DOHH2 (cell line): Measurements from ENCODE around the gene FLT3LG.
A peak's percentile ranks its signal among the peaks of the same experiment; 100 is the strongest.

ENCODE experiments used
- H3F3A ChIP-seq: fragments of 200-600 bp; sonication (generic), shearing (Covaris generic); 2 replicates; pipeline ENCODE4 v1.6.0; 2016; ENCODE audit warnings: antibody characterized with exemption, mild to moderate bottlenecking; ENCODE audit not compliant: control insufficient read depth, insufficient read depth
- H3K27ac ChIP-seq: fragments of 200-600 bp; sonication (generic); 2 replicates; pipeline ENCODE4 v1.5.1; 2014; ENCODE audit warnings: low read depth, mild to moderate bottlenecking, low read length, moderate library complexity
- H3K27me3 ChIP-seq: fragments of 200-600 bp; sonication (generic); 2 replicates; pipeline ENCODE4 v1.6.1; 2014; ENCODE audit warnings: mild to moderate bottlenecking, low read length, mixed read lengths; ENCODE audit not compliant: control insufficient read depth
- H3K36me3 ChIP-seq: fragments of 200-600 bp; sonication (generic); 2 replicates; pipeline ENCODE4 v1.6.1; 2014; ENCODE audit warnings: mild to moderate bottlenecking, low read length, moderate library complexity, mixed read lengths; ENCODE audit not compliant: control insufficient read depth
- H3K4me1 ChIP-seq: fragments of 200-600 bp; sonication (generic); 2 replicates; pipeline ENCODE4 v1.6.1; 2014; ENCODE audit warnings: mild to moderate bottlenecking, low read length, mixed read lengths; ENCODE audit not compliant: control insufficient read depth
- H3K4me2 ChIP-seq: fragments of 200-600 bp; sonication (generic); 2 replicates; pipeline ENCODE4 v1.6.0; 2014; ENCODE audit warnings: mild to moderate bottlenecking, low read length, moderate library complexity
- H3K4me3 ChIP-seq: fragments of 200-600 bp; sonication (generic); 2 replicates; pipeline ENCODE4 v1.5.1; 2014; ENCODE audit warnings: mild to moderate bottlenecking, low read length, mixed read lengths
- H3K79me2 ChIP-seq: fragments of 200-600 bp; sonication (generic); 2 replicates; pipeline ENCODE4 v1.6.1; 2014; ENCODE audit warnings: mild to moderate bottlenecking, low read length, mixed read lengths; ENCODE audit not compliant: control insufficient read depth
- H3K9me2 ChIP-seq: fragments of 200-600 bp; sonication (generic); replicated peaks from 2 replicates; pipeline ENCODE4 v1.6.1; 2014; ENCODE audit warnings: mild to moderate bottlenecking, low read length, mixed read lengths; ENCODE audit not compliant: control insufficient read depth
- H3K9me3 ChIP-seq: fragments of 200-600 bp; sonication (generic); 2 replicates; pipeline ENCODE4 v1.6.1; 2014; ENCODE audit warnings: antibody characterized with exemption, low read length, mixed read lengths; ENCODE audit not compliant: control insufficient read depth, insufficient read depth
- H4K20me1 ChIP-seq: fragments of 200-600 bp; sonication (generic); 2 replicates; pipeline ENCODE4 v1.6.0; 2014; ENCODE audit warnings: low read depth, mild to moderate bottlenecking, antibody characterized with exemption, low read length, moderate library complexity; ENCODE audit not compliant: control insufficient read depth, insufficient read depth
- EZH2phosphoT487 ChIP-seq: fragments of 200-600 bp; sonication (generic); IDR thresholded peaks from 2 replicates; pipeline ENCODE4 v1.6.1; 2017; ENCODE audit warnings: borderline replicate concordance, mild to moderate bottlenecking, antibody characterized with exemption, low read length, moderate library complexity, mixed read lengths
- TF ChIP-seq, protein P1 (sequence below): fragments of 200-600 bp; sonication (generic); IDR thresholded peaks from one replicate; pipeline ENCODE4 v1.5.1; 2014; ENCODE audit warnings: antibody characterized with exemption, mild to moderate bottlenecking, low read depth, low read length; ENCODE audit not compliant: poor library complexity, severe bottlenecking

Gene FLT3LG

GRCh38 chr19:49435670-49436069, 38.3 kb upstream of the FLT3LG start:
- Histone ChIP-seq H3K4me1 (peaks cover 12% of the 10 kb centered on the region), H3F3A (no peaks in the 10 kb centered on the region), H3K36me3 (no peaks in the 10 kb centered on the region), H3K27ac (no peak overlapping the region), H3K9me3 (no peaks in the 10 kb centered on the region), H3K27me3 (peaks cover 42% of the 10 kb centered on the region), H3K9me2 (no peaks in the 10 kb centered on the region), H3K79me2 (no peaks in the 10 kb centered on the region), H3K4me3 (no peak overlapping the region), H4K20me1 (no peaks in the 10 kb centered on the region), H3K4me2 (no peak overlapping the region)
- TF ChIP-seq, protein P1, sequence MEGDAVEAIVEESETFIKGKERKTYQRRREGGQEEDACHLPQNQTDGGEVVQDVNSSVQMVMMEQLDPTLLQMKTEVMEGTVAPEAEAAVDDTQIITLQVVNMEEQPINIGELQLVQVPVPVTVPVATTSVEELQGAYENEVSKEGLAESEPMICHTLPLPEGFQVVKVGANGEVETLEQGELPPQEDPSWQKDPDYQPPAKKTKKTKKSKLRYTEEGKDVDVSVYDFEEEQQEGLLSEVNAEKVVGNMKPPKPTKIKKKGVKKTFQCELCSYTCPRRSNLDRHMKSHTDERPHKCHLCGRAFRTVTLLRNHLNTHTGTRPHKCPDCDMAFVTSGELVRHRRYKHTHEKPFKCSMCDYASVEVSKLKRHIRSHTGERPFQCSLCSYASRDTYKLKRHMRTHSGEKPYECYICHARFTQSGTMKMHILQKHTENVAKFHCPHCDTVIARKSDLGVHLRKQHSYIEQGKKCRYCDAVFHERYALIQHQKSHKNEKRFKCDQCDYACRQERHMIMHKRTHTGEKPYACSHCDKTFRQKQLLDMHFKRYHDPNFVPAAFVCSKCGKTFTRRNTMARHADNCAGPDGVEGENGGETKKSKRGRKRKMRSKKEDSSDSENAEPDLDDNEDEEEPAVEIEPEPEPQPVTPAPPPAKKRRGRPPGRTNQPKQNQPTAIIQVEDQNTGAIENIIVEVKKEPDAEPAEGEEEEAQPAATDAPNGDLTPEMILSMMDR: no peak
- TF ChIP-seq EZH2phosphoT487: no peak

DNA sequence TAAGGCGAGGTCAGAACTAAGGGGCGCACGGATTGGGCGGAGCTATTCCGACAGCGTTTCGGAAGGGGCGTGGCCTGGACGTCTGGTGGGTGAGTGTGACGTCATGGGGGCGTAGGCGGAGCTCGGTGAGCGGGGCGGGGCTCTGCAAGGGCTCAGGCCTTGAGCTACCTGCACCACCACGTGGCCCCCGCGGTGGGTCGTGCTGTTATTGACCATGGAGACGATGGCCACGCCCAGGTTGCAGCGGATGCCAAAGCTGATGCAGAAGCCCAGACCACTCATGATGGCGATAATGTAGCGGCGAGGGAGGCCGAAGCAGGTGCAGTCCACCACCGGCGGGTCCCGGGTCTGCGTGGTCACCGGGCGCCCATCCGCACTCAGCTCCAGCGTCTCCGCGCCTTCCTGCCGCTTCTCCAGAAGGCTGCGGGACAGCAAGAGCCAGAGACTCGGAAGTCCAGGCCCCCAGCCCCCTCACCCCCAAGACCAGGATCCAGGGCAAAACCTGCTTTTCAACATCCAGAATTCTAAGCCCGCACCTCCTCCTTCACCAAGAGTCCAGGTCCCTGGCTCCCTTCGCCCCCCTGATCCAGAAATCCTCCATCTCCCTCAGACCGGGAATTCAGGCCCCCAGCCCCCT, 37.5 kb upstream of the FLT3LG start:
- Histone ChIP-seq H3K27ac (no peak overlapping the region), H3K79me2 (no peaks in the 10 kb centered on the region), H3K9me2 (no peaks in the 10 kb centered on the region), H3F3A (no peaks in the 10 kb centered on the region), H3K9me3 (no peaks in the 10 kb centered on the region), H3K4me1 (peaks cover 8% of the 10 kb centered on the region), H3K36me3 (no peaks in the 10 kb centered on the region), H3K4me2 (peak overlapping the region; percentile 11; the same call in 1 of the 2 replicates), H3K27me3 (peaks cover 46% of the 10 kb centered on the region), H4K20me1 (no peaks in the 10 kb centered on the region), H3K4me3 (no peak overlapping the region)
- no peak for TF ChIP-seq EZH2phosphoT487
- TF ChIP-seq, protein P1: no peak

DNA sequence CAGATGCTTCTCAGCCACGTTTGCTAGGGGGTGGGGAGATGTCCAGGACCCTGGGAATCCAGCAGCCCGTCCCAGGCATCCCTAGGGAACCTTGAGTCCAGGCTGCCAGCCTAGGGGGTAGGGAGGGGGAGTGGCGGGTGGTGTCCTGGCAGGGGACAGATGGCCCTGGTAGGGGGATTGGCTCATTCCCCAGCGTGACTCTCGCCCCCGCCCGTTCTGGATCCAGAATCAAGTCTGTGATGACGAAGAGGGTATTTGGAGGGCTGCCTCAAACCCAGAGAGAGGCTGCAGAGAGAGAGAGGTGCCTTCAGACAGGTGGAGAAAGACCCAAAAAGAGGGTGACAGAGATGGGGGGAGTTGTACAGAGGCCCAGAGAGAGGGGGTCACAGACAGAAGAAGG, 36.8 kb upstream of the FLT3LG start:
- Histone ChIP-seq H3K79me2 (no peaks in the 10 kb centered on the region), H3F3A (no peaks in the 10 kb centered on the region), H3K9me3 (no peaks in the 10 kb centered on the region), H3K27ac (no peak overlapping the region), H3K4me1 (peaks cover 13% of the 10 kb centered on the region), H3K4me3 (no peak overlapping the region), H3K36me3 (no peaks in the 10 kb centered on the region), H3K27me3 (peaks cover 52% of the 10 kb centered on the region), H3K4me2 (no peak overlapping the region), H4K20me1 (no peaks in the 10 kb centered on the region), H3K9me2 (no peaks in the 10 kb centered on the region)
- no peak for TF ChIP-seq EZH2phosphoT487
- TF ChIP-seq, protein P1: no peak
